ENCODE results near the gene GTPBP2.
"Not testable (repeated sequence)": the region's sequence is repeated elsewhere in the genome, so short reads cannot be mapped to it uniquely, and the experiment has no call there.

The GTPBP2 gene, protein sequence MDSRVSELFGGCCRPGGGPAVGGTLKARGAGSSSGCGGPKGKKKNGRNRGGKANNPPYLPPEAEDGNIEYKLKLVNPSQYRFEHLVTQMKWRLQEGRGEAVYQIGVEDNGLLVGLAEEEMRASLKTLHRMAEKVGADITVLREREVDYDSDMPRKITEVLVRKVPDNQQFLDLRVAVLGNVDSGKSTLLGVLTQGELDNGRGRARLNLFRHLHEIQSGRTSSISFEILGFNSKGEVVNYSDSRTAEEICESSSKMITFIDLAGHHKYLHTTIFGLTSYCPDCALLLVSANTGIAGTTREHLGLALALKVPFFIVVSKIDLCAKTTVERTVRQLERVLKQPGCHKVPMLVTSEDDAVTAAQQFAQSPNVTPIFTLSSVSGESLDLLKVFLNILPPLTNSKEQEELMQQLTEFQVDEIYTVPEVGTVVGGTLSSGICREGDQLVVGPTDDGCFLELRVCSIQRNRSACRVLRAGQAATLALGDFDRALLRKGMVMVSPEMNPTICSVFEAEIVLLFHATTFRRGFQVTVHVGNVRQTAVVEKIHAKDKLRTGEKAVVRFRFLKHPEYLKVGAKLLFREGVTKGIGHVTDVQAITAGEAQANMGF

DNA sequence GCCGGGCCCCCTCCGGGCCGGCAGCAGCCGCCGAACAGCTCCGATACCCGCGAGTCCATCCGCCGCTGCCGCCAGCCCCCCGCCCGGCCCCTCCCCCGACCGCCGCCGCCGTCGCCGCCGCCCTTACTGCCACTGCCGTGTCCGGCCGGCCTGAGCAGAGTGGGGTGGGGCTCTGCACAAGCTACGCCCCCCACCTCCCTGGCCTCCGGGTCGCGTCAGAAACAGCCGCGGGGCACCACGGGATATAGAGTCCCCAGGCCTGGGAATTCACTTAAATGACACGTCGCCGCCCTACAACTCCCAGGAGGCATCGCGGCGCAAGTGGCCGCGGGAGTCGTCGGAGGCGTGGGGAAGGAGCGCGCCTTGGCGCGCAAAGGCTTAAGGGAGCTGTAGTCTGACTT, at the start of gene GTPBP2:
GTPBP2 (minus strand) TSS at position 161 of the 401 bp plus-strand sequence; CDS start at position 59, 102 bp downstream.
- DNase-seq: peak; percentile 98 to 99

DNA sequence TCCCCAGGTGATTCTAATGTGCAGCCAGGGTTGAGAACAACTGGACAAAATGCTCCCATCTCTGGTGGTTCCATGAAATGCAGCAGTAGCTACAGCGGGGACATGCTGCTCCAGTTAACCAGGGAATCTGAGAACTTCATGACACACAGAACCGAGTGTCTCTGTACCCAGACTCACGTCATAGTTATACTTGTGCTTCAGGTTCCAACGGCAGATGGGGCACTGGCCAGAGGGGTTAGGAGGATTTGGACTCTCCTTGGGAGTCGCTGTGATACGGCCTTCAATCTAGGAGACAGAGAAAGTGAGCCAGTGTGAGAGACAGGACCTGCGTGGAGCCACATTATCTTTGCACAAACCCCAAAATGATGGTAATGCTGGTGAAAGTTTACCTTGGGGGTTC, 49.3 kb upstream of the GTPBP2 start:
- no peak for DNase-seq

DNA sequence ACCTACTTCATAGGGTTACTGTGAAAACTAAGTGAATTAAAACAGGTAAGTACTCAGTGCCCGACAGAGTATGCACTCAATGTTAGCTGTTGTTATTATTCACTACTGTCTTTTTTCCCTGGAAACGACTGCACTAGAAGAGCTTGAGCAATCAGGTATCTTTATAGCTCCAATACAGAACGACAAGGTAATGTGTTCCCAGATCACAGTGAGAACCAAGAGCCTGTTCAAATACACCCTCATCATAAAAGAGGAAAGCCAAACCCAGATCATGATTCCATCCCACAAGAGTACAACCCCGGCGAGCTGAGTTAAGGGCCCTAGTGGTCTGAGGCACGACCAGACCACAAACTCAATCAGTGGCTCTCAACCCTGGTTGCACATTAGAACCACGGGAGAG, 48.7 kb upstream of the GTPBP2 start:
- DNase-seq: no peak

DNA sequence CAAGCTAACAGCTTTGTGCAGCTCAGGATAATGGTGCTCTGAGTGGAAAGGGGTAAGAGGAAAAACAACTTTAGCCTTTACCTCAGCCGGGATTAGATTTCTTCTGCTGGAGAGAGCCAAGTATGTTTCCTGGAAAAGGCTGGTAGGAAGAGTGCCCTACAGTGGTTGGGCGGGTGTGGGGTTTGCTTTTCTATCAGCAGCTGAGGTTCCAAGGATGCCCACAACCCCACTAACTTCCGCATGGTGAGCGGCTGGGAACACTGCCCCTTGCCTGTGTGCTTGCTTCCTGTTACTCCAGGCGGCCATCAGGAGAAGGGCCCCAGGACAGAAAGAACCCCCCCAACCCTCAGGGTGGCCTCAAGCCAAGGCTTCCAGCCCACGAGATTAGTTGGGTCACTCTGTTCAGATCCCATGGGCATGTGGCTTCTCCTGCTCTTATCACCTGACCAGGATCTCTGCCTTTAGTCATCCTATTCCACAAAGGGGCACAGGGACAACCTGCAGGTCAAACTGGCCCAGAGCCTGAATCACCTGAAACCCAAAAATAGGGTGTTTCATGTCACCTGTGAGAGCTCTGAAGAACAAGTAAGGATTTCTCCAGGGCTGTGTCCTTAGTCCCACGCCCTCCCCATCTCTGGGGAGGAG, 48.0 kb upstream of the GTPBP2 start:
- no peak for DNase-seq

DNA sequence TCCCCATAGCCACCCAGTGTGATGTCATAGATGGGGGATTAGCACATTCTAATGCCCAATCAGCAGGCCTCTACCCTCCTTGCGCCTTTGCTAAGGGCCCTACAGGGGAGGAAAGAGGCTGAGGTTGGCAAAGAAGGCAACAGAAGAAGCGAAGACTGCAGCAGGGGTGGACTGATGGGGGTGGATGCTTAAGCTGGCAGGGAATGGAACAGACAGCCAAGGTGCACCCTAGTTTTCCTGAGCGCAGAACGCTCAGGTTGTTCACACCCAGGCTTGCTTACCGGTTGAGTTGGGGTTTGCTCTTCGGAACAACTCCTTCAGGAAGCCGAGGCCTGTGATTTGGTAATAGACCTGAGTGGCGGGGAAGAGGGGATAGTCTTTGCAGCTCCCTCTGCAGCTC, 45.9 kb upstream of the GTPBP2 start:
- no peak for DNase-seq

DNA sequence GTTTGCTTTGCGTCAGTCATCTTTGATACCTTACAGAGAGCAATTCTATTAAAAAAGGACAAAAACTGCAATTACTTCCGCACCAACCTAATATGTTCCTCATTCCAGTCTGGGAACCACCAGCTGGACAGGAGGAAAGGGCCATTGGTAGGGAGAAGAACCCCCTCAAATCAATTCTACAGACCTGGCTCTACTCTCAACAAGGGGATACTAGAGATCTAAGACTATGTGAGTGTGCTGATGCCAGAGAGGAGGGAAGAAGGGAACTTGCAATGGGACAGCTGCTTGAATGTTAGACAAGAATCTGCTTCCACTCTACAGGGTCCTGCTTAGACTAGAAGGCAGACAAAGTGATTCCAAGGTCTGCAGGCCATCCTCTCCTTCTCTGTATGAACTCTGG, 45.2 kb upstream of the GTPBP2 start:
- DNase-seq: no peak

DNA sequence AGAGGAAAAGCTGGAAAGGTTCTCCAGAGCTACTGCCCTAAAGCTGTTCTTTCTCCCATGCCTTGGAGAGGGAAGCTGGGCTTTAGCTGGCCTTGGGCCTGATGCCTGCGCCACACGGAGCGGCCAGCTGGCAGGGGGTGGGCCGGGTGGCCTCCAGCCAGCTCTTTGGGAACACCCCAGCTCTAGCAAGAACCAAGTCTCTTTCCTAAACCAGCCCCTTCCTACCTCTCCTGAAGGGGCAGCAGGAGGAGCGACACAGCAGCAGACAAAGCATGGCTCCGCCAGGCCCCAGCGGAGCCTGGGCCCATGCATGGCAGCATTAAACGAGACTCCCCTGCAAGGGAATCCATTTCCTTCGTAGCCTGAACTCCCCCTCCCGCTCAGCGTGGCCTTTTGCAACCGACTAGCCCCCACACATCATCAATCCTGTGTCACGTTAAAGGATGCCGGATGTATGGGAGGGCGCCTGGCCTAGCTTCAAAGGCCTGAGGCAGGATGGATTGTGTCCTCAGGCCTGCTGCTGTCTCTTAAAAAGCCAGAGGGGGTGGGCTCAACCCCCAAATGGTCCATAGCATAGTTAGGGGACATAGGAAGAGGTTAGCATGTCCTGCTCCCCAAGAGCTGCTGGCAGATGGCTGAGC, 44.5 kb upstream of the GTPBP2 start:
- no peak for DNase-seq

DNA sequence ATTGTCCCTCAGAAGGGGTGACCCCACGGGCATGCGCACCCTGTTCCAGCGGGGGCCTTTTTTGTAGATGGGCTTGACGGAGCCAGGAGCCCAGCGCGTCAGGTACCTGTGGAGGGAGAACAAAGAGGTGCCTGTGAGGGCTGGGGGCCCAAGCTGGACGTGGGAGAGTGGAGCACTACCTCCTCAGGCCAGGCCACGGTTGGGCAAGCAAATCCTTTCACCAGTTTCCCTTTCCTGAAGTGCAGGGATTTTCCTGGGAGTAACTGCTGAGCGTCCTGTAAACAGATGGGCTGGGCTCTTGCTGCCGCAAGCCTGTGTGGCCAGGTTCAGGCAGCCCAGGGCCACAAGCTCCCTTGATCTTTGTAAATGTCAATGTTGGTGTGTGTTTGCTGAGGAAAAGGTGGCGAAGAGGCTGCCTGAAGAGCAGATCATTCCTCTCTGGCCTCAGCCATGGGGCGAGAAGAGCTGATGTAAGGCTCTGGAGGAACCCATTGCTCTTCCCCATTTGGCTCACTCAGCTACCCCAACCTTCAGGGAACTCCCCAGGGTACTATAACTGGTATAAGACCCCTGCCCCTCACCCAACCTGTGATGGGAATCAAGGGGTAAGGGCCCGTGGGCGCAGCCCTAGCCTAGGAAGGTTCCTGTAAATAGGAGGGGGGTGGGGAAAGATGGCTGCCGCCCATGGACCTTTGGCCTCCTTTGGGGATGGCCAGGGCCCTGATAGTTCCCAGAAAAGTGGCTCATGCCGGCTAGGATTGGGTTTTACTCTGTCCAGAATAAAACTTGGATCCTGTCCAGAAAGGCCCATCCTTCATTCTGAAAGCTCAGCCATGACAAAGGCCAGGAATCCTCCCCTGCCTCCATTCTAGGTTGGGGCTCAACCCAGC, 43.0 kb upstream of the GTPBP2 start:
- DNase-seq: no peak

DNA sequence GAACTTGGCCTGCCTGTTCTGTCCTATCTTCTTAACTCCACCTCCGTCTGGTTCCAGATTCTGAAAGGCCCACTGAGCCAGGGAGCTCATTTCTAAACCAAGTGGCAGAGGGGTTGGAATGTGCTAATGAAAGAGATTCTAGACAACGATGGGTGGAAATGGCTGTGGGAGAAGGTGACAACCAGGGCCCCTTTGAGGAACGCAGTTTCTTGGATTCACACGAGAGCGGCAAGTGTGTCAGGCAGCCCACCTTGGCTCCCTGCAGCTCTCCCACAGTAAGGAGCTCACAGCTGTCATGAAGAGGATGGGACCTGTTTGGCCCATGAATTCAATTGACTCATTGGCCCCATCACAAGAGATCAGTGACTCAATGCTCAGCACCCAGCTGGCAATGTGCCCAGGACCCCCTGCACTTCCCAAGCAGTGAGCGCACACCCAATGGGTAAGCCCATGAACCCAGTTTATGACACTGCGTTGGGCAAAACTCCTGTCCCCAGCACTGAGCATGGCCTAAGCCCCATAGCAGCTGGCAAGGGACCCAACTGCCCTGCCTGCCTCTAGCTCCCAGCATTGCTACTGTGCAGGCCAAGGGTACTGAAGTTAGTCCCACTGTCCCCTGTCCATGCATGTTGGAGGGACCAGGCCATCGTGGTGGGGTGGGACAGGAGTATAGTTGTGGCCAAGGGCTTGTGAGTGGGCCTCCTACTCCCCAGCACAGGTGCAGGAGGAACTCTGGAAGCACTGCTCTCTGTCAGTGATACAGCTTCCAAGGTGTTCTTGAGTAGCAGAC, 42.1 kb upstream of the GTPBP2 start:
- no peak for DNase-seq

DNA sequence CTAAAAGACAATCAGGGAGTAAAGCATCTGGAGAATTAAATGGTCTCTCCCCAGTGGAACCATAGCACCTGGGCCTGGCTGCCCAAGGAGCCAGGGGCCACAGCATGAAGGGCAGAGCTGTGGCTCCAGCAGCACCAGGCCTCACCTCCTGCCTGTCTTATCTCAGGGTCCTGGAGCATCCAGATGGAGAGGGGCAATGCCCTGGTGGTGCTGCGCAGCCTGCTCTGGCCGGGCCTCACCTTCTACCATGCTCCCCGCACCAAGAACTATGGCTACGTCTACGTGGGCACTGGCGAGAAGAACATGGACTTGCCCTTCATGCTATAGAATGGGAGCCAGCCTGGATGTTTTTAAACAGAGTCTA, 41.5 kb upstream of the GTPBP2 start:
- no peak for DNase-seq

DNA sequence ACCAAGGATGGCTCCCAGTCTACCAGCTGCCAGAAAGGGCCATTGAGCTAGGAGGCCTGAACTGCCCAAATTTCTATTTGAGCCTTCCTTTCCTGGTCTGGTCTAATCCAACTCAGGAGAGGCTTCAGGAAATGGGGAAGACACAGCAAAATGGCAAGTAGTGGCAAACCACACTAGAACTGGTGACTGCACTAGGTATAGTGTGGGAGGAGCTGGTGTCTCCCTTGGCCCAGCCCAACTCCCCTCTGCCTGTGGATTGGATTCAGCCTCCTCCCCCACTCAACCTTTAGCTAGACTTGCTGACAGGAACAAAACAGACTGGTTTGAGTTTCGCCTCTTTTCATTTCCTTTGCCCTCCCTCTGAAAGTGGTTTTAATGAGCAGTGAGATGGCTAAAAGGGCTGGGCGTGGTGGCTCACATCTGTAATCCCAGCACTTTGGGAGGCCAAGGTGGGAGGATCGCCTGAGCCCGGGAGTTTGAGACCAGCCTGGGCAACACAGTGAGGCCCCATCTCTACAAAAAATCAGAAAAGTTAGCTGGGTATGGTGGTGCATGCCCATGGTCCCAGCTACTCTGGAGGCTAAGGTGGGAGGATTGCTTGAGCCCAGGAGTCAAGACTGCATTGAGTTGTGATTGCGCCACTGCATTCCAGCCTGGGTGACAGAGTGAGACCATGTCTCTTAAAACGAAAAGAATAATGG, 41.0 kb upstream of the GTPBP2 start:
- no peak for DNase-seq

DNA sequence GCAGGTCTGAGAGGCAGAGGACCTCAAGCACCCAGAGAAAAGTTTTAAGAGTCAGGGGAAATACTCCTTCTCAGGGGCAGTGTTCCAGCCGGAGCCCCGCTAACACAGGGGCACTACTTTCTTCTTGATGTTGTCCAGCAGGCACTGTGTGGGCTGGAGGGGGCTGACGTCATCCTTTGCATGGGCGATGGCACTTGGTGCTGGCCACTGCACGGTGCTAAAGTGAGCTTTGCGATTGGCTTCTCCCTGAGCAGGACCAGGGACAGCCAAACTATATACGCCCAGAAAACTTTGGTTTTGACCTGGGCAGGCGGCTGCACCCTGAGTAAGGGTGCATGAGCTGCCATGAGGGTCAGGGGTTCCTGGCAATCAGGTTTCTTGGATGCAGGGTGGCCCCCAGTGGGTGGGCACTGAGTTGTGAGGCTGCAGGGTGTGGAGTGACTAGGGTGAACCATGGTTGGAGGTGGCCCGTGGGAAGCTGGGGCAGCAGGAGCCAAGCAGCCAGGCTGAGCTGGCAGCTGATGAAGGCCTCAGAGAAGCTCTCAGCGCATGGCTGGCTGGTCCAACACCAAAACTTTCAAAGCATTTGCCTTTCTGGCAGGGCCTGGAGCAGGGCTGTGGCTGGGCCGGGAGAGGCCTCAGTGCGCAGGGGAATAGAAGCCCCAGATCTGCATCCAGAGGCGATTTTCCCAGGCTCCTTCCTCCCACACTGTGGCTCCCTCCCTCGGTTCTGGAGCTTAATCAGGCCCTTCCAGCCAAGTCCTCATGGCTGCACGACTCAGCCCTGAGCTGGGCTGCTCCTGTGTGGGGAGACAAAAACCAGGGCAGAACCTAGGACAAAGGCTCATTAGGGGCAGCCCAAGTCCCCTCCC, 40.2 kb upstream of the GTPBP2 start:
- DNase-seq: no peak

DNA sequence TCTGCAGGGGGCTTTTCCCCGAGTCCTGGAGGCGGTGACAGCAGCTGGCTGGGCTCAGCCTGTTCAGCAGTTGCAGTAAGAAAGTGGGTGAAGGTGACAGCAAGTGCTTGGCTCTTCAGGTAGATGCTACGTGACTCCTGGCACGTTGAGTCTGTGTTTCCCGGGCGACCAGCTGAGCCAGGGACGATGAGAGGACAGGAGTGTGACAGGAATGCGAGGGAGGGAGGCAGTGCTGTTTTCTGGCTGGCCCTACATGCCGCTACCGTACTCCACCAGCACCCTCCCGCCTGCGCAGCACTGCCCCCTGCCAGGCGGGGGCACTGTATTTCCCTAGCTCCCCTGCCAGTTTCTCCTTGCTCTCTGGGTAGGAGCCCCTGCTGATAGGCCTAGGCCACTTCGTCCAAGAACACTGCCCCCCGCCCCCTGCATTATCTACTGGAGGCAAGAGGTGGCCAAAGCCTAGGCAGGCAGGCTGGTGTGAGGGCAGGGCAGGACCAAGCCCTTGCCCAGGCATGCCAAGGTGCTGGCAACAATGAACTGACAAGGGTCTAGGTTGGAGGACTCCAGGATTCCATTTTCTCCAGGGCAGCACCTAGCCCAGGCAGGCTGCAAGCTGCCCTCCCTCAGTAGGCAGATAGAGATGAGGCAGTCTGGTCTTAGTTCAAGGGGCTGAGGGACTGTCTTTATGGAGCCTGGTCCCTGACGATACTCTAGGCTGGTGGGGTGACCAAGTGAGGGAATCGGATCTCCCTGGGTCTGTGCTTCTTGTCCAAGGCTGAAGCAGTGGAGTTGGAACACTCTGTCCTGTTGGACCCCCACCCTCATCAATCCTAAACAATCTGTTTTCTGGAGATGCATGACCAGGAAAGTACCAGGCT, 39.3 kb upstream of the GTPBP2 start:
- DNase-seq: peak; percentile 40 to 61

DNA sequence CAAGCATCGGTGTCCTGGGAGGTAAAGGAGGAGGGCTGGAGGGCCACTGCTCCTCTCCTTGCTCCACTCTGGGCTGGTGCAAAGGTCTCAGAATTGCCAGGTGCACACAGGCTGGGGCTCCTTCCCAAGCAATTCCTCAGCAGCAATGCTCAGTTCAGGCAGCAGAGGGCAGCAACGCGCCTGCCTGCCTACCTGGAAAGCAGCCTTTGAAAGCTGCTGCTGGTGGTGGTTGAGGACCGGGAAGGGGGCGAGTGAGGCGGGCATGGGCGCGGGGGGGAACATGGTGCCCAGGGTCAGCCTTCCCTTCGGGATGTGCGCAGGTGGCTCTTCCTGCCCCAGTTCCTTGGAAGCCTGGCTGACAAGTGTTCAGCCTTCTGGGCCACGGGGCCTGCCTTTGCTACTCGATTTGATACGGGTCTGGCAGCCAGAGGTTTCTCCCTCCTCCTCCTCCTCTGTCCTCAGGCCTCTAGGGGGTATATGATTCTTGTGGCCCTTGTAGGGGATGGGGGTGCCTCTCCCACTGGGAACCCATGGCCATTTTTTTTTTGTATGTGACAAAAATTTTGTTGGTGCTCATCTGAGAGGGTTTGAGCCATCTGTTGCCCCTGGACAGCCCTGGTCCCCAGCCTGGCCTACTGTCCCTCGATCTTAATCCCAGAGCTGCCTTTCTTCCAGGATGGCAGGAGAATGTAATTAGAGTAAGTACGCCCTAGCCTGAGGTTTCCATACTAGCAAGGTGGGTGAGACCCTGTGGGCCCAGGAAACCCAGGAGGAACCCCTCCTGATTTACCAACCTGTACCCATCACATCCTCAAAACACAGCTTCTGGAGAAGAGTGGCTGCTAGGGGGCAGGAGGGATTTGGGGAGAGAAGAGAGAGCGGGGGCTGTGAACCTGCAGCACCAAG, 38.4 kb upstream of the GTPBP2 start:
- peak; percentile 53 to 79 for DNase-seq

DNA sequence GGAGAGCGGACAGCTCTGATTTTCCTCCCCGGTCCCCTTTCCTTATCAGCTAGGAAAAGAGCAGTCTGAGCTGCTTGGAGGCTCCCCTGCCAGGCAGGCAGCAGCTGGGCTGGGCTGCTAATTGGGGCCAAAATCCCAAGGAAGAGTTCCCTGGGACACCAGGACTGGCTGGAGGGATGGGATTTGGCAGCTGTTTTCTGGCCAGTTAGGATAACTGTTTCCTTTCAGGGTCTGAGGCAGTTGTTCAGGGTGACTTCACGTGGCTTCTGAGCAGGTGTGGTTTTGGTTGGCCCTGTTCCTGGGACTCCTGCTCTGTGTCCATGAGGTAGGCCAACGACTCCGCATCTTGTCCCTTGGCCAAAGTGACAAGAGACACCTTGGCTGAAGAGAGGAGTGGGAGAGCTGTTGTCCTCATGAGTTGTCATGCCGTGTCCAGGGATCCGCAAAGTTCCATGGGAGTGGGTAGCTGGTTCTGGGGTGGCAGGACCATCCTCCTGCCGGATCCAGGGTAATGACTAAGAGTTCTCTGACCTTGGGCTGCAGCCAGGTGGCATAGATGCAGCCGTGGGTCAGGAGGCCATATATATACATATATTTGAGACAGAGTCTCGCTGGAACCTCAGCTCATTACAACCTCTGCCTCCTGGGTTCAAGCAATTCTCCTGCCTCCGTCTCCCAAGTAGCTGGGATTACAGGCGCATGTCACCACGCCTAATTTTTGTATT, 37.3 kb upstream of the GTPBP2 start:
- no peak for DNase-seq

DNA sequence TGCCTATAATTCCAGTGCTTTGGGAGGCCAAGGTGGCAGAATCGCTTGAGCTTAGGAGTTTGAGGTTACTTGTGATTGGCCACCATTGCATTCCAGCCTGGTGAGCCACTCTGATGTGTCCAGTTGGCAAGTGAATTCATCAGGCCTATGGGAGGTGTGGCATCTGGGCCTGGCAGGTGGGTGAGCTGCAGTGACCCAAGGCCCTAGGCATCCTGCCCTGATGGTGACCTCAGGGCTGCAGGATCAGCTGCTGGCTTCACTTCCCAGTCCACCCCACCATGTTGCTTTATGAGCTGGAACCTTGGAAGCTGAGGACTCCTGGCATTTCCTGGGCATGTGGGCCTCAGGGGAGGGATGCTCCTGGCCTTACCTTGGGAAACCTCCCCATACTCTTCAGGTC, 36.3 kb upstream of the GTPBP2 start:
- DNase-seq: no peak

DNA sequence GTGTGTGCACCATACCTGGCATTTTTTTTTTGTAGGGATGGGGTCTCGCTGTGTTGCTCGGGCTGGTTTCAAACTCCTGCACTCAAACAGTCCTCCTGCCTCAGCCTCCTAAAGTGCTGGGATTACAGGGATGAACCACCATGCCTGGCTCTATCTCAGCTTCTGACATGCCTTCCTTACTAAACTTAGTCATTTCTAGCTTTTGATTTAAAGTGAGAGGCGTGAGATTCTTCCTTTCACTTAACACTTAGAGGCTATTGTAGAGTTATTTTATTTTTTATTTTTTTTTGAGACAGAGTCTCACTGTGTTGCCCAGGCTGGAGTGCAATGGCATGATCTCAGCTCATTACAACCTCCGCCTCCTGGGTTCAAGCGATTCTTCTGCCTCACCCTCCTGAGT, 33.9 kb upstream of the GTPBP2 start:
- DNase-seq: not testable (repeated sequence)

All from NCI-H1930 (cell line).